ENCODE data around the gene LMF1. TPM values are rescaled to one million over a fixed set of nuclear protein-coding genes. Genes with fewer than 3 reads are reported as not detected.

The LMF1 gene
- polyA plus RNA-seq, 2 donors: 8.2 to 17.2 TPM

GRCh38 chr16:915546-915945 lies 55.2 kb downstream of the LMF1 start:
- Histone ChIP-seq H3K27me3 (ENCODE audit: control insufficient read depth in 1 of 2, insufficient read depth in 2 of 2, low read length in 2 of 2) (no peaks in the 10 kb centered on the region), H3K4me3 (ENCODE audit: low read depth in 1 of 2, low read length in 2 of 2) (no peak overlapping the region), H3K4me1 (ENCODE audit: control insufficient read depth in 2 of 2, insufficient read depth in 2 of 2, low read length in 1 of 2) (no peaks in the 10 kb centered on the region), H3K36me3 (ENCODE audit: control insufficient read depth in 2 of 2, insufficient read depth in 2 of 2, low read length in 1 of 2) (peaks cover 0 to 20% of the 10 kb centered on the region in 2 donors), H3K9me3 (ENCODE audit: control insufficient read depth in 2 of 2, insufficient read depth in 1 of 2, low read depth in 1 of 2, low read length in 1 of 2) (no peaks in the 10 kb centered on the region), H3K27ac (ENCODE audit: low read depth in 2 of 2, low read length in 1 of 2) (no peak overlapping the region)
- WGBS, 2 donors: 92 to 94% methylated on average over 19 of the region's 19 CpGs

- 76 to 88% methylated on average over 4 of the region's 4 CpGs for WGBS, 2 donors
- no peaks in the 10 kb centered on the region for H3K27me3 ChIP-seq (ENCODE audit: control insufficient read depth in 1 of 2, insufficient read depth in 2 of 2, low read length in 2 of 2)
- H3K4me1 ChIP-seq (ENCODE audit: control insufficient read depth in 2 of 2, insufficient read depth in 2 of 2, low read length in 1 of 2): no peaks in the 10 kb centered on the region
- no peak overlapping the region for H3K27ac ChIP-seq (ENCODE audit: low read depth in 2 of 2, low read length in 1 of 2)
- H3K4me3 ChIP-seq (ENCODE audit: low read depth in 1 of 2, low read length in 2 of 2): no peak overlapping the region
- H3K9me3 ChIP-seq (ENCODE audit: control insufficient read depth in 2 of 2, insufficient read depth in 1 of 2, low read depth in 1 of 2, low read length in 1 of 2): peaks cover 0 to 3% of the 10 kb centered on the region in 2 donors
- peaks cover 0 to 28% of the 10 kb centered on the region in 2 donors for H3K36me3 ChIP-seq (ENCODE audit: control insufficient read depth in 2 of 2, insufficient read depth in 2 of 2, low read length in 1 of 2)
These were observed 56.3 kb downstream of the LMF1 start for GRCh38 chr16:914440-914839.

DNA sequence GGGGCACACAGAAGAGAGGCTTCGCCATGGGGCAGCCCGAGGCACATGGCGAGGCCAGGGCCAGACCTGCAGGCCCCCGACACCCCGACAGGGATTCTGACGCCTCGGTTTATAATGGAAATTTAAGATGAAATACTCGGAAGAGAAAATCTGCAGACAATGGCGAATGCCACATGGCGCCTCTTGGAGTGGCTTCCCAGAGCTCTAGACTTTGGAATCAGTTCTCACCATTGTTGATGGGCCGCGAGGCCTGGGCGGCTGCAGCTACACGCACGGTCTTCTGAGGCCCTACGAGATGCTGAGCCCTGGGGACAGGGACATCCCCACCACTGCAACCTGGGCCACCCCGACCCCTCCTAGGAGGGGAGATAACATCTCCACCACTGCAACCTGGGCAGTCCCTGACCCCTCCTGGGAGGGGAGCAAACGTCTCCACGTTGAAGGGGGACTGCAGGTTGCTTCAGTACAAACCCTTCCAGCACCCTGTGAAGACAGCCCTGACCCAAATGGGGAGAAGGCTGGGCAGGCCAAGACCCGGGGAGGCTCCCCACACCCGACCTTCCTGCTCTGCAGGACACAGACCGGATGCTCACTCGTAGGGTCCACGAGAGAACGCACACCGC lies 56.9 kb downstream of the LMF1 start:
- Histone ChIP-seq H3K27me3 (ENCODE audit: control insufficient read depth in 1 of 2, insufficient read depth in 2 of 2, low read length in 2 of 2) (no peaks in the 10 kb centered on the region), H3K9me3 (ENCODE audit: control insufficient read depth in 2 of 2, insufficient read depth in 1 of 2, low read depth in 1 of 2, low read length in 1 of 2) (peaks cover 0 to 5% of the 10 kb centered on the region in 2 donors), H3K27ac (ENCODE audit: low read depth in 2 of 2, low read length in 1 of 2) (no peak overlapping the region), H3K36me3 (ENCODE audit: control insufficient read depth in 2 of 2, insufficient read depth in 2 of 2, low read length in 1 of 2) (peaks cover 0 to 31% of the 10 kb centered on the region in 2 donors), H3K4me1 (ENCODE audit: control insufficient read depth in 2 of 2, insufficient read depth in 2 of 2, low read length in 1 of 2) (no peaks in the 10 kb centered on the region), H3K4me3 (ENCODE audit: low read depth in 1 of 2, low read length in 2 of 2) (no peak overlapping the region)
- WGBS, 2 donors: 94% methylated on average over 24 to 26 of the region's 26 CpGs

- H3K27ac ChIP-seq (ENCODE audit: low read depth in 2 of 2, low read length in 1 of 2): no peak overlapping the region
- peaks cover 0 to 8% of the 10 kb centered on the region in 2 donors for H3K9me3 ChIP-seq (ENCODE audit: control insufficient read depth in 2 of 2, insufficient read depth in 1 of 2, low read depth in 1 of 2, low read length in 1 of 2)
- no peak overlapping the region for H3K4me3 ChIP-seq (ENCODE audit: low read depth in 1 of 2, low read length in 2 of 2)
- WGBS, 2 donors: 81 to 89% methylated on average over 56 of the region's 56 CpGs
- H3K27me3 ChIP-seq (ENCODE audit: control insufficient read depth in 1 of 2, insufficient read depth in 2 of 2, low read length in 2 of 2): no peaks in the 10 kb centered on the region
- H3K36me3 ChIP-seq (ENCODE audit: control insufficient read depth in 2 of 2, insufficient read depth in 2 of 2, low read length in 1 of 2): peaks cover 0 to 34% of the 10 kb centered on the region in 2 donors
- no peaks in the 10 kb centered on the region for H3K4me1 ChIP-seq (ENCODE audit: control insufficient read depth in 2 of 2, insufficient read depth in 2 of 2, low read length in 1 of 2)
These were observed 57.8 kb downstream of the LMF1 start for GRCh38 chr16:912684-913613.

DNA sequence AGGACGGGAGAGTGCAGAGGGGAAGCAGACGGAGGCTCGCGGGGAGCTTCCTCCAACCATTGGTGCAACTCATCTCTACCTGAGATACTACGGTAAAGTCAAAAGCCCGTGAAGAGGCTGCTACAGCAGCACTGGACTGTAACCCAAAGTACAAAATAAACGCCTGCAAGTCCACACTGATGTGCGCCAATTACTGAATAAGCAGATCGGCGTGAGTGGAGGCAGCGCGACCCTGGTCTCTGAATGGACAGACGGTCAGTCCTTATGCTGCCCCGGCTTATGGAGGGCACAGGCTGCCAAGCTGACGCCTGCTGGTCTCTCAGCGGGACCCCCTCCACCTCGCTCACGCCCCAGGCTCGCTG lies 58.5 kb downstream of the LMF1 start:
- whole genome bisulfite sequencing, 2 donors: 93 to 95% methylated on average over 19 of the region's 19 CpGs
- Histone ChIP-seq H3K27me3 (ENCODE audit: control insufficient read depth in 1 of 2, insufficient read depth in 2 of 2, low read length in 2 of 2) (no peaks in the 10 kb centered on the region), H3K4me1 (ENCODE audit: control insufficient read depth in 2 of 2, insufficient read depth in 2 of 2, low read length in 1 of 2) (no peaks in the 10 kb centered on the region), H3K9me3 (ENCODE audit: control insufficient read depth in 2 of 2, insufficient read depth in 1 of 2, low read depth in 1 of 2, low read length in 1 of 2) (peaks cover 0 to 10% of the 10 kb centered on the region in 2 donors), H3K36me3 (ENCODE audit: control insufficient read depth in 2 of 2, insufficient read depth in 2 of 2, low read length in 1 of 2) (peaks cover 0 to 37% of the 10 kb centered on the region in 2 donors), H3K4me3 (ENCODE audit: low read depth in 1 of 2, low read length in 2 of 2) (no peak overlapping the region), H3K27ac (ENCODE audit: low read depth in 2 of 2, low read length in 1 of 2) (no peak overlapping the region)

DNA sequence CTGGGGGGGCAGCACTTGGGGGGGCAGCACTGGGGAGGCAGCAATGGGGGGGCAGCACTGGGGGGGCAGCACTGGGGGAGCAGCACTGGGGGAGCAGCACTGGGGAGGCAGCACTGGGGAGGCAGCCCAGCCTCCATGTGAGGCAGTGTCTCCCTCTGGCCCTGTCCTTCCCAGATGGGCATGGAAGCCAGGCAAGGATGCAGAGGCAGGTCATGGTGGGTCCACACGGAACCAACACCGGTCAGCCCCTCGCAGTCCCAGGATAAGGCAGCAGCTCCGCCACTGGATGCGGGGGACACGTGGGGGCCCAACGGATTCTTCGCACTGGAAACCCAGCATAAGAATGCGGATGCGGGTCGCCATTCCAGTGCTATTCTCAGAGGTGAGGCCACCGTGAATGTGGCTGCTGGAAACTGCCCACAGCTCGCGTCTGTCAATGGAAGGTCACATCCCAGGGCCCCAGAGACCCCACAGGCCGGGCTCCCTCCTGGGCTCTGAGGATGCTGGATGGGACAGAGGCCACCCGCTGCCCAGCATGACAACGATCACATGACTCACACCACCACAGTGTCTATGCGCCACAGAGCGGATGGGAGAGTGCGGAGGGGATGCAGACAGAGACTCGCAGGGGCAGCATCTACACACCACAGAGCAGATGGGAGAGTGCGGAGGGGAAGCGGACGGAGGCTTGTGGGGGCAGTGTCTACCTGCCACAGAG lies 59.0 kb downstream of the LMF1 start:
- no peaks in the 10 kb centered on the region for H3K27me3 ChIP-seq (ENCODE audit: control insufficient read depth in 1 of 2, insufficient read depth in 2 of 2, low read length in 2 of 2)
- peaks cover 0 to 12% of the 10 kb centered on the region in 2 donors for H3K9me3 ChIP-seq (ENCODE audit: control insufficient read depth in 2 of 2, insufficient read depth in 1 of 2, low read depth in 1 of 2, low read length in 1 of 2)
- 95% methylated on average over 24 of the region's 24 CpGs for WGBS, 2 donors
- H3K4me3 ChIP-seq (ENCODE audit: low read depth in 1 of 2, low read length in 2 of 2): no peak overlapping the region
- H3K4me1 ChIP-seq (ENCODE audit: control insufficient read depth in 2 of 2, insufficient read depth in 2 of 2, low read length in 1 of 2): no peaks in the 10 kb centered on the region
- no peak overlapping the region for H3K27ac ChIP-seq (ENCODE audit: low read depth in 2 of 2, low read length in 1 of 2)
- H3K36me3 ChIP-seq (ENCODE audit: control insufficient read depth in 2 of 2, insufficient read depth in 2 of 2, low read length in 1 of 2): peaks cover 0 to 38% of the 10 kb centered on the region in 2 donors

GRCh38 chr16:911101-911500 lies 59.7 kb downstream of the LMF1 start:
- Histone ChIP-seq H3K9me3 (ENCODE audit: control insufficient read depth in 2 of 2, insufficient read depth in 1 of 2, low read depth in 1 of 2, low read length in 1 of 2) (peaks cover 0 to 12% of the 10 kb centered on the region in 2 donors), H3K27ac (ENCODE audit: low read depth in 2 of 2, low read length in 1 of 2) (no peak overlapping the region), H3K4me3 (ENCODE audit: low read depth in 1 of 2, low read length in 2 of 2) (no peak overlapping the region), H3K4me1 (ENCODE audit: control insufficient read depth in 2 of 2, insufficient read depth in 2 of 2, low read length in 1 of 2) (no peaks in the 10 kb centered on the region), H3K27me3 (ENCODE audit: control insufficient read depth in 1 of 2, insufficient read depth in 2 of 2, low read length in 2 of 2) (no peaks in the 10 kb centered on the region), H3K36me3 (ENCODE audit: control insufficient read depth in 2 of 2, insufficient read depth in 2 of 2, low read length in 1 of 2) (peaks cover 0 to 38% of the 10 kb centered on the region in 2 donors)
- WGBS, 2 donors: 89 to 92% methylated on average over 15 of the region's 15 CpGs

- peaks cover 0 to 38% of the 10 kb centered on the region in 2 donors for H3K36me3 ChIP-seq (ENCODE audit: control insufficient read depth in 2 of 2, insufficient read depth in 2 of 2, low read length in 1 of 2)
- peaks cover 0 to 12% of the 10 kb centered on the region in 2 donors for H3K9me3 ChIP-seq (ENCODE audit: control insufficient read depth in 2 of 2, insufficient read depth in 1 of 2, low read depth in 1 of 2, low read length in 1 of 2)
- no peak overlapping the region for H3K27ac ChIP-seq (ENCODE audit: low read depth in 2 of 2, low read length in 1 of 2)
- H3K4me3 ChIP-seq (ENCODE audit: low read depth in 1 of 2, low read length in 2 of 2): no peak overlapping the region
- 86 to 87% methylated on average over 20 of the region's 20 CpGs for WGBS, 2 donors
- H3K4me1 ChIP-seq (ENCODE audit: control insufficient read depth in 2 of 2, insufficient read depth in 2 of 2, low read length in 1 of 2): no peaks in the 10 kb centered on the region
- no peaks in the 10 kb centered on the region for H3K27me3 ChIP-seq (ENCODE audit: control insufficient read depth in 1 of 2, insufficient read depth in 2 of 2, low read length in 2 of 2)
These were observed 60.6 kb downstream of the LMF1 start for GRCh38 chr16:910181-910580.

DNA sequence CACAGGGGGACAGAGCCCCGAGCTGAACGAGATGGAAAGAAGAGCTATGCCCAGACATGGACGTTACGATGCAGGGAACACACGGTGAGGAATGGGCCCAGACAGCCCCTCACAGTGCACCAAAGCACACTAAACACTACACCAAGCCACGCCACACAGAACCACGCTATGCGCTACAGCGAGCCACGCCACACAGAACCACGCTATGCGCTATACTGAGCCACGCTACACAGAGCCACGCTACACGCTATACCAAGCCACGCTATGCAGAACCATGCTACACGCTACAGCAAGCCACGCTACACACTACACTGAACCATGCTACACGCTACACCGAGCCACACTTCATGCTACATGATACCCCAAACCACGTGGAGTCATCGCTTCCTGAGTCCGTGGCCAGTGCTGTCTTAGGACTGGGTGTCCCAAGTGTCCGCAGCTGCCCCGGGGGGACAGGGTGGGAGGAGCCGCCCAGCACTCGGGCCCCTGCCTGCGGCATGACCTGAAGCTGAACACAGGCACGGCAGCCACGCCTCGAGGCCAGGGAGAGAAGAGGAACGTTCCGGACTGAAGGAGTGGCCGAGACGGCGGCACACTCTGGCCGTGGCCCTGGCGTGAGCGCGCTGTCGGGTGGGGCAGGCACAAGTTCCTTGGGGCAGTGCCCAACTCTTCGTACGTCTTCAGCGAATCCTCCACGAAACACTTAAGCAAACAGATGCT lies 61.3 kb downstream of the LMF1 start:
- Histone ChIP-seq H3K9me3 (ENCODE audit: control insufficient read depth in 2 of 2, insufficient read depth in 1 of 2, low read depth in 1 of 2, low read length in 1 of 2) (peaks cover 0 to 12% of the 10 kb centered on the region in 2 donors), H3K27me3 (ENCODE audit: control insufficient read depth in 1 of 2, insufficient read depth in 2 of 2, low read length in 2 of 2) (no peaks in the 10 kb centered on the region), H3K4me1 (ENCODE audit: control insufficient read depth in 2 of 2, insufficient read depth in 2 of 2, low read length in 1 of 2) (no peaks in the 10 kb centered on the region), H3K4me3 (ENCODE audit: low read depth in 1 of 2, low read length in 2 of 2) (no peak overlapping the region), H3K36me3 (ENCODE audit: control insufficient read depth in 2 of 2, insufficient read depth in 2 of 2, low read length in 1 of 2) (peaks cover 0 to 37% of the 10 kb centered on the region in 2 donors), H3K27ac (ENCODE audit: low read depth in 2 of 2, low read length in 1 of 2) (no peak overlapping the region)
- 95 to 97% methylated on average over 45 of the region's 45 CpGs for WGBS, 2 donors
